Lower leg skin (tissue), 3 donors: ENCODE measurements around the gene TMEM243.

Experiments used
- POLR2A ChIP-seq, 2 donors: fragments of 450-650 bp; IDR thresholded peaks; one replicate each; pipeline ENCODE4 v1.6.1; 2016 to 2017; ENCODE audit warnings: antibody characterized with exemption in 2 of 2, mild to moderate bottlenecking in 1 of 2, moderate library complexity in 1 of 2
- TF ChIP-seq, protein P1 (sequence below), 3 donors: fragments of 450-650 bp; IDR thresholded peaks; one replicate each; pipeline ENCODE4 v1.5.1; 2016; ENCODE audit warnings: antibody characterized with exemption in 3 of 3, mild to moderate bottlenecking in 3 of 3, moderate library complexity in 2 of 3

GRCh38 chr7:87173471-87173870 is 46.1 kb downstream of the TMEM243 start:
- TF ChIP-seq, protein P1, sequence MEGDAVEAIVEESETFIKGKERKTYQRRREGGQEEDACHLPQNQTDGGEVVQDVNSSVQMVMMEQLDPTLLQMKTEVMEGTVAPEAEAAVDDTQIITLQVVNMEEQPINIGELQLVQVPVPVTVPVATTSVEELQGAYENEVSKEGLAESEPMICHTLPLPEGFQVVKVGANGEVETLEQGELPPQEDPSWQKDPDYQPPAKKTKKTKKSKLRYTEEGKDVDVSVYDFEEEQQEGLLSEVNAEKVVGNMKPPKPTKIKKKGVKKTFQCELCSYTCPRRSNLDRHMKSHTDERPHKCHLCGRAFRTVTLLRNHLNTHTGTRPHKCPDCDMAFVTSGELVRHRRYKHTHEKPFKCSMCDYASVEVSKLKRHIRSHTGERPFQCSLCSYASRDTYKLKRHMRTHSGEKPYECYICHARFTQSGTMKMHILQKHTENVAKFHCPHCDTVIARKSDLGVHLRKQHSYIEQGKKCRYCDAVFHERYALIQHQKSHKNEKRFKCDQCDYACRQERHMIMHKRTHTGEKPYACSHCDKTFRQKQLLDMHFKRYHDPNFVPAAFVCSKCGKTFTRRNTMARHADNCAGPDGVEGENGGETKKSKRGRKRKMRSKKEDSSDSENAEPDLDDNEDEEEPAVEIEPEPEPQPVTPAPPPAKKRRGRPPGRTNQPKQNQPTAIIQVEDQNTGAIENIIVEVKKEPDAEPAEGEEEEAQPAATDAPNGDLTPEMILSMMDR (IDR thresholded peaks at IDR 0.05) = no peak
- no peak for TF ChIP-seq POLR2A (IDR thresholded peaks at IDR 0.05)
